Ovary (tissue), 9 donors: ENCODE data around the gene SIM1. TPM values are rescaled to one million over a fixed set of nuclear protein-coding genes. Genes with fewer than 3 reads are reported as not detected.

Experiments used
- DNase-seq, 5 donors: peaks; one replicate each; pipeline ENCODE4 v3.0.0-alpha.2; 2019 to 2020
- H3K27ac ChIP-seq, 2 donors: fragments of 200-600 bp; one replicate each; pipeline versions ENCODE4 v1.5.1 to v1.8.0; 2019 to 2022
- H3K27me3 ChIP-seq: fragments of 200-600 bp; one replicate; pipeline ENCODE4 v1.8.0; 2022
- H3K36me3 ChIP-seq: fragments of 200-600 bp; sonication (generic); one replicate; pipeline ENCODE4 v1.5.1; 2019
- H3K4me1 ChIP-seq: one replicate; pipeline ENCODE4 v1.8.1; 2013; ENCODE audit warnings: mild to moderate bottlenecking, moderate library complexity; ENCODE audit not compliant: insufficient read depth
- H3K4me3 ChIP-seq: fragments of 200-600 bp; sonication (generic); one replicate; pipeline ENCODE4 v1.5.1; 2017
- H3K9me3 ChIP-seq, 2 donors: fragments of 200-600 bp in 1 of 2; sonication (generic) in 1 of 2; one replicate each; pipeline versions ENCODE4 v1.5.1 to v1.8.1; 2013 to 2019; ENCODE audit warnings: mild to moderate bottlenecking in 1 of 2, moderate library complexity in 1 of 2
- EP300 ChIP-seq: sonication (generic); formaldehyde crosslinking; IDR thresholded peaks from one replicate; pipeline ENCODE4 v1.6.1; 2017; ENCODE audit warnings: antibody characterized with exemption
- POLR2A ChIP-seq: fragments of 450-650 bp; IDR thresholded peaks from one replicate; pipeline ENCODE4 v1.6.1; 2017; ENCODE audit warnings: antibody characterized with exemption, mild to moderate bottlenecking, moderate library complexity
- WGBS, 3 donors: extraction: QIAGEN DNeasy Blood & Tissue Kit in 1 of 3; methylation state at CpG; one replicate each; pipeline versions ENCODE4 v1.1.5 to v1.1.7; 2013 to 2017; 5-methylcytosine and 5-hydroxymethylcytosine counted together
- intact Hi-C, 4 donors: fragments of 100-400 bp; cut with DNase I; formaldehyde crosslinking; loops; one replicate each; pipeline versions ENCODE4 v1.11.0 to v1.15.1; 2022 to 2023
- polyA plus RNA-seq, 2 donors: library from polyadenylated mRNA; stranded (reverse); fragments of 200-250 nt in 1 of 2; fragments of 350-450 nt in 1 of 2; fragmentation: Illumina TruSeq in 1 of 2; extraction: RNeasy Lipid Tissue Mini Kit (QIAGEN cat#74804) in 1 of 2; gene quantifications; one replicate each; pipeline ENCODE4 v1.2.3, GENCODE V29; 2013 to 2014
- total RNA-seq, 7 donors: library from RNA; depleted of rRNA in 2 of 7; stranded (reverse); fragments of >200 nt in 2 of 7; fragmentation: NEBNext Ultra II Directional in 3 of 7; extraction: Animal tissue kit (Norgen Biotek cat#: 25700) in 3 of 7; gene quantifications; one replicate each; pipeline versions ENCODE4 v1.1.0 to v1.2.4, GENCODE V29; 2016 to 2023
- TF ChIP-seq, protein P1 (sequence below), 3 donors: fragments of 450-650 bp in 2 of 3; fragments of 200-600 bp in 1 of 3; IDR thresholded peaks; one replicate each; pipeline versions ENCODE4 v1.5.1 to v1.8.0; 2016 to 2022; ENCODE audit warnings: antibody characterized with exemption in 3 of 3, mild to moderate bottlenecking in 1 of 3
- donor health status: DM: no; HTN: no; CAD: no; lungs with moderate emphysema.
- donor health status: DM: no; HTN: no; CAD: no.
- donor health status: Bipolar disorder and iron deficiency.
- donor health status: DM: yes; HTN: yes; CAD: no.
- donor health status: DM: no; HTN: no; CAD: no.
- donor health status: DM: yes; HTN: yes; CAD: no.

Gene SIM1
- total and polyA plus RNA-seq, 9 donors, result 0.12 TPM; not detected in 8

DNA sequence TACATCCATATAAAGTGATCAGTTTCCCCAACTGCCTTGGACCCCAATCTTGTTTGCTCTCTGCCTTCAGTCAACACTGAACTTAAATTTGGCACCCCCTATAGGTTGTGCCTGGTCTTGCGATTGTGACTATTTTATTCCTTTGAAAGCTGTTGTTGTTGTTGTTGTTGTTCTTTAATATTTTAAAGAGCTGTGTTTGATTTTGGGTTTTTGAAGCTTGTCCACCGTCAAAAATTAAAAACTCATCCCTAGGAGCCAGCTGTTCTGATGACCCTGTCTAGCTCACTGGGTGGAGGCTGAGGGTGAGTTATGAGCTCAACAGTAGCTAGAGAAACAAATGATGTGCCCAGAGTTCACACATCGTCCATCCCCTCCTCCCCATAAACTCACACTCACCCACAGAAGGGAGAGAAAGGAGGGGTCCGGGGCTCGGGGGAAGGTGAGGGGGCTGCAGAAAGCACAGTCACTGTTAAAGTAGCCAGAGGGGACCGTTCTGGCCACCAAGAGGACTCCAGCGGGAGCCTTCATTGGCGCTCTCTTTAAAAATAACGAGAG lies 4.0 kb downstream of the SIM1 start:
- Histone ChIP-seq H3K36me3 (no peaks in the 10 kb centered on the region), H3K27ac (no peak overlapping the region), H3K27me3 (no peaks in the 10 kb centered on the region), H3K9me3 (peaks cover 0 to 12% of the 10 kb centered on the region in 2 donors), H3K4me1 (no peaks in the 10 kb centered on the region), H3K4me3 (no peak overlapping the region)
- intact Hi-C loops, result no loop called here
- DNase-seq, result no peak
- TF ChIP-seq, protein P1, sequence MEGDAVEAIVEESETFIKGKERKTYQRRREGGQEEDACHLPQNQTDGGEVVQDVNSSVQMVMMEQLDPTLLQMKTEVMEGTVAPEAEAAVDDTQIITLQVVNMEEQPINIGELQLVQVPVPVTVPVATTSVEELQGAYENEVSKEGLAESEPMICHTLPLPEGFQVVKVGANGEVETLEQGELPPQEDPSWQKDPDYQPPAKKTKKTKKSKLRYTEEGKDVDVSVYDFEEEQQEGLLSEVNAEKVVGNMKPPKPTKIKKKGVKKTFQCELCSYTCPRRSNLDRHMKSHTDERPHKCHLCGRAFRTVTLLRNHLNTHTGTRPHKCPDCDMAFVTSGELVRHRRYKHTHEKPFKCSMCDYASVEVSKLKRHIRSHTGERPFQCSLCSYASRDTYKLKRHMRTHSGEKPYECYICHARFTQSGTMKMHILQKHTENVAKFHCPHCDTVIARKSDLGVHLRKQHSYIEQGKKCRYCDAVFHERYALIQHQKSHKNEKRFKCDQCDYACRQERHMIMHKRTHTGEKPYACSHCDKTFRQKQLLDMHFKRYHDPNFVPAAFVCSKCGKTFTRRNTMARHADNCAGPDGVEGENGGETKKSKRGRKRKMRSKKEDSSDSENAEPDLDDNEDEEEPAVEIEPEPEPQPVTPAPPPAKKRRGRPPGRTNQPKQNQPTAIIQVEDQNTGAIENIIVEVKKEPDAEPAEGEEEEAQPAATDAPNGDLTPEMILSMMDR (IDR thresholded peaks at IDR 0.05), result no peak
- no peak for TF ChIP-seq POLR2A
- TF ChIP-seq EP300, result no peak
- 6 to 7% (median 7%) methylated on average over 9 of the region's 9 CpGs for WGBS, 3 donors

DNA sequence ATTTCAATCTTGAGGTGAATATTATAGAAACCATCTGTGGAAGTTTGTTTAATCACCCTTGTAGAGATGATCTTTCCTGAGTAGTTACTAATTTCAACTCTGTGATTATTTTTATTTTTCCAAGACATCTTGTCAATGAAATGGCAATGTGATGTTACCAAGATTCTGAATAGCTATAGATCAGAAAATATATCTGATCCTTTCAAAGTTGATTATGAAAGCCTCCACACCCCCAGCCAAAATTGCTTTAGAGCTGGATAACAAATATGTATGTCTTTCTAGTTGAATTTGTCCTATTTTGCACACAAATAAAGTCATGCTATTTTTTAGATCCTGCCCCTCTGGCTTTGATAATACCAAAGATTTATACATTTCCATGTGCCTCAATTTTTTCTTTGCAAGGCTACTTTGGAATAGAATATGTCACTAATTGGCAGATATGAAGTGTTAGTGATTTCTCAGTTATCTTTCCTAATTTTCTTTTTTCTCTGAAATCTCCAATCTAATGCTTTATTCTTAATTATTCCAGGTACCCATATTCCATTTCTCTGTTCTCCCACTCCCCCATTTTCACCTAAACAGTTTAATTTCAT lies 5.0 kb downstream of the SIM1 start:
- intact Hi-C loops, result no loop called here
- H3K4me1 ChIP-seq, result no peaks in the 10 kb centered on the region
- DNase-seq, result no peak
- no peaks in the 10 kb centered on the region for H3K27me3 ChIP-seq
- H3K36me3 ChIP-seq, result no peaks in the 10 kb centered on the region
- no peak for TF ChIP-seq EP300
- TF ChIP-seq, protein P1 (IDR thresholded peaks at IDR 0.05), result no peak
- TF ChIP-seq POLR2A, result no peak
- H3K4me3 ChIP-seq, result no peak overlapping the region
- no peak overlapping the region for H3K27ac ChIP-seq
- peaks cover 0 to 19% of the 10 kb centered on the region in 2 donors for H3K9me3 ChIP-seq

DNA sequence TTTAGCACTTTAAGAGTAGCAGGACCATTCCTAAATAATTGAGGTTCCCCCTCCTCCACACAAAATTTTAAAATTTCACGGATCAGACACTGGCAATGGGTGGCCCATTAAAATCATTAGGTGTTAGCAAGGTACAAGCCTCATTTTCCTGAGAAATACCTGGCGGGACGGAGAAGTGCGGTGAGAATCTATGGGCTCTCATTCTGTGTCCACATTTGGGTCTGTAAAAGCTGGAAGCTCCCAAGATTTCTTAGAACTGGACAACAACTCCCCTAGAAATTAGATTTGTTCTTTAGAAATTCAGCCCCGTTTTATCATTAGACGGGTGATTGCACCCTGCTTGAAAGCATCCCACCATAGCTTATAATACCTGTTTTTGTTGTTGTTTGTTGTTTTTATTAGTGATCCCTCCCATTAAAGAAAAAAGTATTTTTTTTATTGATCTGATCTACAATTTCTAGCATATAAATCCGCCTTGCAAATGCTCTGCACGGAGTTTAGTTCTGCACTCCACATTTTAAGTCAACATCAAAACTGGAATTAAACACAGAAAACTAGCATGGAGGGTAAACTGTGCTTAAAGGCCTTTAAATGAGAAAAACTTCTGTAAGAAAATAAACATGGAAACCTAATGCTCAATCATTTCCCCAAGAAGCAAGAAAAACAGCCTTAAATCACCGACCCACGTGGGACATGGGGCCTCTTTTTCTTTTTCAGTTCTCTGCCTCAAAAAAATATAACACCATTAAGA lies 5.7 kb downstream of the SIM1 start:
- TF ChIP-seq EP300 (no peak), POLR2A (no peak)
- TF ChIP-seq, protein P1 (IDR thresholded peaks at IDR 0.05), result no peak
- Histone ChIP-seq H3K9me3 (peaks cover 0 to 19% of the 10 kb centered on the region in 2 donors), H3K4me1 (no peaks in the 10 kb centered on the region), H3K27me3 (no peaks in the 10 kb centered on the region), H3K36me3 (no peaks in the 10 kb centered on the region), H3K4me3 (no peak overlapping the region), H3K27ac (no peak overlapping the region)
- no peak for DNase-seq
- WGBS, 3 donors, result 20 to 28% (median 27%) methylated on average over 10 of the region's 10 CpGs
- intact Hi-C loops, result no loop called here

DNA sequence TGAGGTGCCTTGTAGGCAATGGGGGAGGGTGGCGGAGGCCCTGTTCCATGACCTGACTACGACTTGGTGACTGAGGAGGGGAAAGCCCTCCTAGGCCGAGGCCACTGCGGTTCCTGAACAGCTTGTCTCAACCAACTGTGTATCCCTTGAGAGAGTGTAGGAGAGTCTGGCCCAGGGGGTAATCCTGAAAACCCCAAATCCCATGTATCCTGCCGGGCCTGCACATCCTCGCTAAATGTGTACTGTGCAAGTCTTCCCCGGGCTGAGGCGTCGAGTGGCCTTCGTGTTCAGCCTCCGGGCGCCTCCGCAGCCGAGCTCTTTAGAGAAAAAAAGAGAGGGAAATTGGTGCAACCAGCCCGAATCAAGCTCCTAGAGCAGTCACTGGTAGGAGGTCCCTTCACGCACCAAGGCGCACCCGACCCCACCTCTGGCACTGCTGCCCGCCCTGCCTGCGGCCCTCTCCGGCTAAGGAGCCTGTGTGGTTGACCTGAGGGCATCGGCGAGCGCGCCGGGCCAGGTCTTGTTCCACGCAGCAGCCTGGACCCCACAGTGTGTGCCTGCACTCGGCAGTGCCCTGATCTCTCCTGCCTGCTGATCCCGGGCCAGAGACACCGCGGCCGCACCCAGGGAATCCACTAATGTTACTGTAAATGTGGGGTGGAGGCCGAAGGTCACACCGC lies 7.3 kb downstream of the SIM1 start:
- intact Hi-C loops, result no loop called here
- Histone ChIP-seq H3K36me3 (no peaks in the 10 kb centered on the region), H3K4me3 (no peak overlapping the region), H3K27ac (no peak overlapping the region), H3K4me1 (no peaks in the 10 kb centered on the region), H3K27me3 (no peaks in the 10 kb centered on the region), H3K9me3 (peaks cover 0 to 19% of the 10 kb centered on the region in 2 donors)
- no peak for TF ChIP-seq POLR2A
- no peak for TF ChIP-seq EP300
- TF ChIP-seq, protein P1 (IDR thresholded peaks at IDR 0.05), result no peak
- 16 to 25% (median 21%) methylated on average over 34 of the region's 34 CpGs for WGBS, 3 donors
- no peak for DNase-seq
